GM23248 (cell line): ENCODE data around the gene STOX1. TPM values are rescaled to one million over a fixed set of nuclear protein-coding genes. Genes with fewer than 3 reads are reported as not detected.
"Not testable (repeated sequence)": the region's sequence is repeated elsewhere in the genome, so short reads cannot be mapped to it uniquely, and the experiment has no call there.

Experiments
- DNase-seq: peaks from one replicate; pipeline ENCODE4 v3.0.0-alpha.2; 2015
- H2AFZ ChIP-seq: fragments of 200-600 bp; sonication (generic); 2 replicates; pipeline ENCODE4 v1.6.1; 2016; ENCODE audit warnings: antibody characterized with exemption
- H3F3A ChIP-seq: fragments of 200-600 bp; sonication (generic); 2 replicates; pipeline ENCODE4 v1.6.1; 2016; ENCODE audit warnings: mild to moderate bottlenecking, antibody characterized with exemption, mixed run types; ENCODE audit not compliant: insufficient read depth
- H3K27ac ChIP-seq: fragments of 200-600 bp; sonication (generic); 2 replicates; pipeline ENCODE4 v1.5.1; 2016; ENCODE audit warnings: mild to moderate bottlenecking
- H3K27me3 ChIP-seq: fragments of 200-600 bp; sonication (generic); replicated peaks from 2 replicates; pipeline ENCODE4 v1.6.1; 2016; ENCODE audit warnings: mild to moderate bottlenecking; ENCODE audit not compliant: insufficient read depth
- H3K36me3 ChIP-seq: fragments of 200-600 bp; sonication (generic); 2 replicates; pipeline ENCODE4 v1.6.1; 2016; ENCODE audit warnings: low read depth, mild to moderate bottlenecking
- H3K4me1 ChIP-seq: fragments of 200-600 bp; sonication (generic); 2 replicates; pipeline ENCODE4 v1.6.1; 2016; ENCODE audit warnings: mild to moderate bottlenecking; ENCODE audit not compliant: insufficient read depth
- H3K4me2 ChIP-seq: fragments of 200-600 bp; sonication (generic); one replicate; pipeline ENCODE4 v1.6.1; 2016; ENCODE audit warnings: mild to moderate bottlenecking; ENCODE audit not compliant: unreplicated experiment
- H3K4me3 ChIP-seq: fragments of 200-600 bp; sonication (generic); 2 replicates; pipeline ENCODE4 v1.5.1; 2016; ENCODE audit warnings: mild to moderate bottlenecking
- H3K79me2 ChIP-seq: fragments of 200-600 bp; sonication (generic); 2 replicates; pipeline ENCODE4 v1.6.1; 2016; ENCODE audit warnings: mild to moderate bottlenecking; ENCODE audit not compliant: insufficient read depth
- H3K9ac ChIP-seq: fragments of 200-600 bp; sonication (generic); 2 replicates; pipeline ENCODE4 v1.6.1; 2016; ENCODE audit warnings: mild to moderate bottlenecking
- H3K9me2 ChIP-seq: fragments of 200-600 bp; sonication (generic); 2 replicates; pipeline ENCODE4 v1.6.1; 2016; ENCODE audit warnings: mixed run types, mild to moderate bottlenecking, moderate library complexity; ENCODE audit not compliant: insufficient read depth
- H3K9me3 ChIP-seq: fragments of 200-600 bp; sonication (generic); one replicate; pipeline ENCODE4 v1.6.1; 2017; ENCODE audit warnings: low read depth
- H4K20me1 ChIP-seq: fragments of 200-600 bp; sonication (generic); 2 replicates; pipeline ENCODE4 v1.6.0; 2016; ENCODE audit not compliant: insufficient read depth
- EZH2 ChIP-seq: fragments of 200-600 bp; sonication (generic); IDR thresholded peaks from 2 replicates; pipeline ENCODE4 v1.6.1; 2018; ENCODE audit warnings: antibody characterized with exemption, mild to moderate bottlenecking; ENCODE audit not compliant: insufficient read depth, poor library complexity, severe bottlenecking
- EZH2phosphoT487 ChIP-seq: fragments of 200-600 bp; sonication (generic); IDR thresholded peaks from 2 replicates; pipeline ENCODE4 v1.6.1; 2018; ENCODE audit warnings: antibody characterized with exemption, moderate library complexity, mild to moderate bottlenecking, low read depth; ENCODE audit not compliant: insufficient read depth
- WGBS, 2 experiments: methylation state at CpG; one replicate each; pipeline ENCODE4 v1.1.6; 2015 to 2017; ENCODE audit warnings: low lambda C conversion rate in 2 of 2, low coverage in 1 of 2; ENCODE audit errors: missing lambda C conversion rate in 2 of 2; 5-methylcytosine and 5-hydroxymethylcytosine counted together
- in situ Hi-C: fragments of 300-500 bp; cut with MboI; formaldehyde crosslinking; loops from 2 replicates; pipeline ENCODE4 v1.15.0; 2020
- polyA plus RNA-seq: library from polyadenylated mRNA; unstranded; fragments of >200 nt; fragmentation: Nextera tagmentation; extraction: Ambion mirVana; gene quantifications from 2 replicates; pipeline ENCODE4 v1.2.1, GENCODE V29; 2016
- total RNA-seq: library from RNA; depleted of rRNA; stranded (reverse); fragments of >200 nt; shearing (Covaris generic); gene quantifications from 2 replicates; pipeline ENCODE4 v1.2.3, GENCODE V29; 2014

Gene STOX1
- total and polyA plus RNA-seq, 2 experiments from 2014 or later = not detected

DNA sequence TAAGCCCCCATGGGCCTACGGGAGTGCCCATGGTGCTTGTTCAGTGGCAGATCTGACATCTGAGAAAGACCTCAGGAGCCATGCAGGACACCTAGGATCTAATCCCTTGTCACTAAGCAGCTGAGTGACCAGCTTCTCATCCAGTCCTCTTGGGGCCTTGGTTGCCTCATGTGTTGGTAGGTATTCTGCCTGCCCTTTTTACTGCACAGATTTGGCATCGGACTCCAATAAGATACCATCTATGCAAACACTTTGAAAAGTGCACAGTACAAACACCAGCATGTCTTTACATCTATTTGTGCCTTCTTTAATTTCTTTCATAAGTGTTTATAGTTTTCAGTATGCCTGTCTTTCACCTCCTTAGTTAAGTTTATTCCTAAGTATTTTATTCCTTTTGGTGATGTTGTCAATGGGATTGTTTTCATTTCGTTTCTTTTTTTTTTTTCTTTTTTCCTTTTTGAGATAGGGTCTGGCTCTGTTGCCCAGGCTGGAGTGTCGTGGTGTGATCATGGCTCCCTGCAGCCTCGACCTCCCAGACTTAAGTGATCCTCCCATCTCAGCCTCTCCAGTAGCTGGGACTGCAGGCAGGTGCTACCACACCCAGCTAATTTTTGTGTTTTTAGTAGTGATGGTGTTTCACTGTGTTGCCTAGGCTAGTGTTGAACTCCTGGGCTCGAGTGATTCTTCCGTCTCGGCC, 10.4 kb downstream of the STOX1 start:
- TF ChIP-seq EZH2phosphoT487 (no peak), EZH2 (no peak)
- H3K79me2 ChIP-seq = no peaks in the 10 kb centered on the region
- H2AFZ ChIP-seq = no peak overlapping the region
- no peaks in the 10 kb centered on the region for H3K9me3 ChIP-seq
- H3K4me2 ChIP-seq = no peak overlapping the region
- H3K4me3 ChIP-seq = no peak overlapping the region
- H3F3A ChIP-seq = no peaks in the 10 kb centered on the region
- WGBS, 2 experiments = 57 to 73% methylated on average over 8 of the region's 8 CpGs
- H3K9me2 ChIP-seq = no peaks in the 10 kb centered on the region
- H4K20me1 ChIP-seq = no peaks in the 10 kb centered on the region
- H3K27me3 ChIP-seq = peaks cover 10% of the 10 kb centered on the region
- H3K36me3 ChIP-seq = no peaks in the 10 kb centered on the region
- no peak overlapping the region for H3K9ac ChIP-seq
- in situ Hi-C loops = no loop called here
- H3K4me1 ChIP-seq = no peaks in the 10 kb centered on the region
- DNase-seq = no peak
- no peak overlapping the region for H3K27ac ChIP-seq

DNA sequence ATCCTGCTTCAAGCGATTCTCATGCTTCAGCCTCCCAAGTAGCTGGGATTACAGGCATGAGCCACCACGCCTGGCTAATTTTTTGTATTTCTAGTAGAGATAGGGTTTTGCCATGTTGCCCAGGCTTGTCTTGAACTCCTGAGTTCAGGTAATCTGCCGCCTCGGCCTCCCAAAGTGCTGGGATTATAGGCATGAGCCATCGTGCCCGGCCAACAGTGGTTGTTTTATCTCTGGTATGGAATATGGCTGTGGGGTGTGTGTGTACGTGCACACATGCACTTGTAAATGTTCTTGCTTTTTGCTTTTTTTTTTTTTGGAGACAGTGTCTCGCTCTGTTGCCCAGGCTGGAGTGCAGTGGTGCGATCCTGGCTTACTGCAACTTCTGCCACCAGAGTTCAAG, 13.3 kb downstream of the STOX1 start:
- H3K9me3 ChIP-seq, DNase-seq, H3K27ac ChIP-seq, H3K36me3 ChIP-seq, H4K20me1 ChIP-seq, H3K9me2 ChIP-seq, H3K79me2 ChIP-seq, H3F3A ChIP-seq, in situ Hi-C loops, H3K4me1 ChIP-seq, H3K27me3 ChIP-seq, H3K4me3 ChIP-seq, H3K4me2 ChIP-seq, H2AFZ ChIP-seq, H3K9ac ChIP-seq: not testable (repeated sequence)
- 84 to 87% methylated on average over 9 of the region's 9 CpGs for WGBS, 2 experiments

DNA sequence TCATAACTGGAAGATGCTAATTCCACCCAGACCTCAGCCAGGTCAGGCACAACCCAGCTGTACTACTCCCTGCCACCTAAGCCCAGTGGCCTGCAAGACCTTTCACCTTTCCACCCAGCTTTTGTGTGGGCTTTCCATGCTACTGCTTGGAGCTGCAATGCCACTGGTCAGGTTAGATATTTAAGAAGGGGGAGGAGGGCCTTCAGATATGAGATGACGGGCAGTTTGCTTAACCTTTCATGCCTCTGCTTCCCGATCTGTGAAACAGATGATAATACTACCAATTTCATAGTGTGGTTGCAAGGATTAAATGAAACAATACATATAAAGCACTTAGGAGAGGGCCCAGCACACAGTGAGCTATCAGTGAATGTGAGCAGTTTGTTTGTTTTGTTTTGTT, 20.9 kb downstream of the STOX1 start:
- Histone ChIP-seq H3K27me3 (no peaks in the 10 kb centered on the region), H4K20me1 (no peaks in the 10 kb centered on the region), H3K27ac (no peak overlapping the region), H3K36me3 (no peaks in the 10 kb centered on the region), H3K4me2 (no peak overlapping the region), H3K9me3 (no peaks in the 10 kb centered on the region), H3F3A (no peaks in the 10 kb centered on the region), H3K4me1 (no peaks in the 10 kb centered on the region), H3K79me2 (no peaks in the 10 kb centered on the region), H3K4me3 (no peak overlapping the region), H2AFZ (0 out of 2 replicates have a peak overlapping the region, but pooled peaks have one; percentile 45), H3K9ac (no peak overlapping the region), H3K9me2 (no peaks in the 10 kb centered on the region)
- in situ Hi-C loops = no loop called here
- WGBS, 2 experiments = 90 to 96% methylated on average over 2 of the region's 2 CpGs
- TF ChIP-seq EZH2phosphoT487 (no peak), EZH2 (no peak)
- DNase-seq = no peak

DNA sequence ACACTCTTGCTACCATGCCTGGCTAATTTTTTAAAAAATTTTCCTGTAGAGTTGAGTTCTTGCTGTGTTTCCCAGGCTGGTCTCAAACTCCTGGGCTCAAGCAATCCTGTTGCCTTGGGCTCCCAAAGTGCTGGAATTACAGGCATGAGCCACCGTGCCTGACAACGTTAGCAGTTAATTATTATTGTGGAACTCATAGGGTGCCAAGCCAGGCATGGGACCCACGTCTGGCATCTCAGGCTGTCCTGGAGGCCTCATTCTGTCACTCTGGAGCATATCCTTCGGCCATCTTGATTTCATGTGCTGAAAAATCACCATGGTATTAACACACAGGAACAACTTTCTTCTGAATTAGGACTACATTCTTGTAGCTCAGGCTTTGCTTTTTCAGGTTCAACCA, 21.5 kb downstream of the STOX1 start:
- Histone ChIP-seq H4K20me1 (no peaks in the 10 kb centered on the region), H3K27me3 (no peaks in the 10 kb centered on the region), H3K4me3 (no peak overlapping the region), H3K36me3 (no peaks in the 10 kb centered on the region), H3K9me3 (no peaks in the 10 kb centered on the region), H3K79me2 (no peaks in the 10 kb centered on the region), H3K4me2 (no peak overlapping the region), H3F3A (no peaks in the 10 kb centered on the region), H3K27ac (no peak overlapping the region), H3K4me1 (no peaks in the 10 kb centered on the region), H2AFZ (0 out of 2 replicates have a peak overlapping the region, but pooled peaks have one; percentile 45), H3K9ac (no peak overlapping the region), H3K9me2 (no peaks in the 10 kb centered on the region)
- in situ Hi-C loops = no loop called here
- TF ChIP-seq EZH2 = no peak
- no peak for TF ChIP-seq EZH2phosphoT487
- DNase-seq = no peak
- WGBS, 2 experiments = 25 to 30% methylated on average over 4 of the region's 4 CpGs

DNA sequence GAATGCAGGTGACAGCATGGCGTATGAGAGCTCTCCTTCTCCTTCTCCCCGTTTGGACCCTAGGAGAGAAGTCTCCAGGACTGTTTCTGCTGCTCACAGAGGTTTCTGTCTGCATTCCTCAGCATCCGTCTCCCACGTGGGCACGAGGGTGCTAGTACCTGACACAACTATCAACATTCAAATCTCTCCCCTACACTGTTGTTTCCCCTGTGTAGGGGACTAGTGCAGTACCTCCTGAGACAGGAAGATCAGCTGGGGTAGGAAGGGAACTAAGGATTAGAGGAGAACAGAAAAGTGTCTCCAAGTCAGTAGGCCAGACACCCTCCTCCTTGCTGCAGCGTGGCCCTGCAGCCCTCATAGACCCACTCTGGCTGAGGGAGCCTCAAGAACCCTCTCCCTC, 29.0 kb downstream of the STOX1 start:
- Histone ChIP-seq H3K4me3 (no peak overlapping the region), H3K4me1 (no peaks in the 10 kb centered on the region), H3K9ac (no peak overlapping the region), H4K20me1 (no peaks in the 10 kb centered on the region), H3F3A (no peaks in the 10 kb centered on the region), H3K36me3 (no peaks in the 10 kb centered on the region), H3K27me3 (peaks cover 22% of the 10 kb centered on the region), H3K9me2 (no peaks in the 10 kb centered on the region), H3K79me2 (no peaks in the 10 kb centered on the region), H3K9me3 (no peaks in the 10 kb centered on the region), H2AFZ (no peak overlapping the region), H3K4me2 (no peak overlapping the region), H3K27ac (no peak overlapping the region)
- WGBS, 2 experiments = 40 to 44% methylated on average over 6 of the region's 6 CpGs
- TF ChIP-seq EZH2phosphoT487 (no peak), EZH2 (no peak)
- no peak for DNase-seq
- in situ Hi-C loops = no loop called here
